Occipital lobe (tissue), 2 donors: ENCODE measurements around the gene CTLA4. TPM values are rescaled to one million over a fixed set of nuclear protein-coding genes. Genes with fewer than 3 reads are reported as not detected.

ENCODE experiments used
- DNase-seq: peaks from one replicate; lab custom pipeline; 2025; lab: John Stamatoyannopoulos, UW
- total RNA-seq: library from RNA; depleted of rRNA; stranded (reverse); fragments of >200 nt; gene quantifications from one replicate; pipeline ENCODE4 v1.2.3, GENCODE V29; 2014

CTLA4 gene
- not detected for total RNA-seq

GRCh38 chr2:203867561-203868200 is at the start of gene CTLA4:
TSS of gene CTLA4 (plus strand) at chr2:203867771. CDS start at chr2:203867943, 172 bp downstream.
- no peak for DNase-seq

GRCh38 chr2:203818656-203819055 is 48.9 kb upstream of the CTLA4 start:
- no peak for DNase-seq

- DNase-seq = no peak
Measured at GRCh38 chr2:203819434-203820133, 48.0 kb upstream of the CTLA4 start.

GRCh38 chr2:203820969-203821368 is 46.6 kb upstream of the CTLA4 start:
- no peak for DNase-seq

- no peak for DNase-seq
Measured at GRCh38 chr2:203822240-203822639, 45.3 kb upstream of the CTLA4 start.

GRCh38 chr2:203823173-203823572 is 44.4 kb upstream of the CTLA4 start:
- no peak for DNase-seq

GRCh38 chr2:203824057-203824456 is 43.5 kb upstream of the CTLA4 start:
- no peak for DNase-seq

- DNase-seq = no peak
Measured at GRCh38 chr2:203824603-203825002, 43.0 kb upstream of the CTLA4 start.

GRCh38 chr2:203826704-203827103 is 40.9 kb upstream of the CTLA4 start:
- DNase-seq = no peak

- no peak for DNase-seq
Measured at GRCh38 chr2:203830304-203831055, 37.1 kb upstream of the CTLA4 start.

- DNase-seq = no peak
Measured at GRCh38 chr2:203835420-203835819, 32.2 kb upstream of the CTLA4 start.

- no peak for DNase-seq
Measured at GRCh38 chr2:203835892-203836800, 31.4 kb upstream of the CTLA4 start.

GRCh38 chr2:203840655-203841205 is 26.8 kb upstream of the CTLA4 start:
- no peak for DNase-seq

GRCh38 chr2:203841654-203842053 is 25.9 kb upstream of the CTLA4 start:
- no peak for DNase-seq

GRCh38 chr2:203842373-203842772 is 25.2 kb upstream of the CTLA4 start:
- DNase-seq = no peak

- no peak for DNase-seq
Measured at GRCh38 chr2:203846490-203847105, 21.0 kb upstream of the CTLA4 start.

- DNase-seq = no peak
Measured at GRCh38 chr2:203849010-203849409, 18.6 kb upstream of the CTLA4 start.

- no peak for DNase-seq
Measured at GRCh38 chr2:203852760-203853159, 14.8 kb upstream of the CTLA4 start.

GRCh38 chr2:203853271-203853670 is 14.3 kb upstream of the CTLA4 start:
- DNase-seq = no peak

GRCh38 chr2:203853722-203854121 is 13.8 kb upstream of the CTLA4 start:
- no peak for DNase-seq

GRCh38 chr2:203855274-203855673 is 12.3 kb upstream of the CTLA4 start:
- no peak for DNase-seq
